ENCODE measurements around the gene HOMEZ. TPM values are rescaled to one million over a fixed set of nuclear protein-coding genes. Genes with fewer than 3 reads are reported as not detected.
A peak's percentile ranks its signal among the peaks of the same experiment; 100 is the strongest.

The HOMEZ gene
- total and polyA plus RNA-seq, 2 of the 8 experiments (the other 6 are each of a cell fraction or from before 2014, with no cell fraction given), result 9.1 to 15.9 TPM

- no peaks in the 10 kb centered on the region for H3K27me3 ChIP-seq (replicated peaks in 1 of 4; ENCODE audit: control insufficient read depth in 3 of 4, extremely low read depth in 1 of 4, insufficient read depth in 3 of 4, low read length in 3 of 4)
- peak within 1 kb of the TSS; percentile 77 for H2BK12ac ChIP-seq (ENCODE audit: low read depth, low read length)
- H2BK15ac ChIP-seq (ENCODE audit: low read length), result 0 out of 2 replicates have a peak within 1 kb of the TSS, but pooled peaks have one; percentile 31
- ChIA-PET POLR2A (ENCODE audit: partially characterized antibody) (interaction anchor here (0.6 to 4.7 kb wide), 39 partner anchors 8 to 848 kb away, joined by 3 to 48 read pairs (median 5); partner anchors contain the start of genes ACIN1, AP1G2, BCL2L2 and C14orf119), CTCF (ENCODE audit: partially characterized antibody) (interaction anchor here (0.7 to 3.8 kb wide), 17 partner anchors 10 to 252 kb away, joined by 3 to 28 read pairs (median 3); partner anchors contain the start of genes BCL2L2 and SLC22A17)
- H3K4ac ChIP-seq (replicated peaks; ENCODE audit: insufficient read length, low read depth, low read length), result peak within 1 kb of the TSS; percentile 90
- DNase-seq (ENCODE audit: low read depth in 1 of 2, low spot score in 2 of 2), result peak; percentile 94 to 99
- peak within 1 kb of the TSS; percentile 43; the same call in 1 of the 2 replicates for H3K18ac ChIP-seq (ENCODE audit: extremely low read depth, low read length)
- no peaks in the 10 kb centered on the region for H4K20me1 ChIP-seq (replicated peaks in 1 of 2; ENCODE audit: control insufficient read depth in 1 of 2, insufficient read depth in 2 of 2, low read length in 2 of 2)
- peak within 1 kb of the TSS; percentile 92 to 98 (median 96) for H3K9ac ChIP-seq (replicated peaks in 1 of 4; ENCODE audit: extremely low read depth in 1 of 4, low read depth in 3 of 4, low read length in 3 of 4)
- H2AK5ac ChIP-seq (ENCODE audit: low read depth, low read length), result peak within 1 kb of the TSS; percentile 90
- H3K56ac ChIP-seq (replicated peaks; ENCODE audit: insufficient read length, low read depth, low read length), result peak within 1 kb of the TSS; percentile 71
- H2BK20ac ChIP-seq (ENCODE audit: low read length), result 0 out of 2 replicates have a peak within 1 kb of the TSS, but pooled peaks have one; percentile 23
- peak within 1 kb of the TSS; percentile 96 to 100 (median 99) for H3K4me3 ChIP-seq (ENCODE audit: extremely low read depth in 1 of 4, insufficient read depth in 2 of 4, low read depth in 3 of 4, low read length in 4 of 4)
- H2AFZ ChIP-seq (ENCODE audit: low read length), result no peak within 1 kb of the TSS; the same call in 1 of the 2 replicates
- peak within 1 kb of the TSS; percentile 88 for H4K91ac ChIP-seq (replicated peaks; ENCODE audit: insufficient read length, low read length)
- peaks cover 11 to 17% of the 10 kb centered on the region in 2 experiments for H3K79me2 ChIP-seq (ENCODE audit: control insufficient read depth in 1 of 2, insufficient read depth in 2 of 2, low read length in 2 of 2)
- no peak within 1 kb of the TSS for H3K14ac ChIP-seq (ENCODE audit: insufficient read length)
- H2BK5ac ChIP-seq (ENCODE audit: low read depth, low read length), result peak within 1 kb of the TSS; percentile 96
- 7% methylated on average over 48 of the region's 63 CpGs; no CpG with 5 or more reads in 1 of the 2 experiments for WGBS, 2 experiments (ENCODE audit: extremely low coverage in 1 of 2, insufficient coverage in 1 of 2, insufficient read length in 1 of 2, insufficient replicate concordance in 2 of 2, low coverage in 1 of 2, low lambda C conversion rate in 2 of 2, missing lambda C conversion rate in 1 of 2)
- peaks cover 10% of the 10 kb centered on the region for H3K23me2 ChIP-seq (ENCODE audit: low read depth, low read length)
- H3K4me1 ChIP-seq (replicated peaks in 1 of 4; ENCODE audit: control insufficient read depth in 3 of 4, insufficient read depth in 4 of 4, low read length in 3 of 4), result peaks cover 0 to 6% (median 2%) of the 10 kb centered on the region in 4 experiments; a peak in 6 of 7 replicates
- H2BK120ac ChIP-seq (replicated peaks; ENCODE audit: low read depth, low read length), result no peak within 1 kb of the TSS
- peak within 1 kb of the TSS; percentile 99; the same call in 1 of the 2 replicates for H4K8ac ChIP-seq (ENCODE audit: extremely low read depth, insufficient read depth, low read length)
- peak within 1 kb of the TSS; percentile 87 to 98 for H3K4me2 ChIP-seq (ENCODE audit: insufficient read depth in 1 of 2, low read depth in 2 of 2, low read length in 2 of 2)
- no peaks in the 10 kb centered on the region for H3K9me3 ChIP-seq (ENCODE audit: insufficient read depth in 2 of 2, low read depth in 1 of 2, low read length in 1 of 2)
- no peak within 1 kb of the TSS for H3K23ac ChIP-seq (ENCODE audit: insufficient read length)
- FAIRE-seq, result peak; percentile 81
- H3K79me1 ChIP-seq (ENCODE audit: low read depth, low read length), result peaks cover 10% of the 10 kb centered on the region; the same call in 1 of the 2 replicates
- H3K27ac ChIP-seq (ENCODE audit: low read depth, low read length), result peak within 1 kb of the TSS; percentile 92
- peaks cover 9 to 35% (median 24%) of the 10 kb centered on the region in 4 experiments; a peak in 7 of 8 replicates for H3K36me3 ChIP-seq (ENCODE audit: control insufficient read depth in 2 of 4, insufficient read depth in 4 of 4, low read length in 3 of 4)
- H4K5ac ChIP-seq (ENCODE audit: insufficient read length, low read depth, low read length), result peak within 1 kb of the TSS; percentile 89
- TF ChIP-seq SP1 (IDR thresholded peaks at IDR 0.05; ENCODE audit: low read depth, low read length), result peak; percentile 99
- TF ChIP-seq RBBP5 (IDR thresholded peaks at IDR 0.05; ENCODE audit: borderline replicate concordance, low read depth, low read length), result no peak
- no peak for TF ChIP-seq TCF12 (IDR thresholded peaks at IDR 0.05; ENCODE audit: low read depth, low read length)
- TF ChIP-seq POLR2AphosphoS5 (IDR thresholded peaks at IDR 0.05; ENCODE audit: low read depth, low read length), result peak; percentile 78; the same call in 1 of the 2 replicates
- peak; percentile 89 for TF ChIP-seq USF2 (IDR thresholded peaks at IDR 0.05; ENCODE audit: low read length)
- peak; percentile 70 for TF ChIP-seq MAX (IDR thresholded peaks at IDR 0.05)
- TF ChIP-seq ATF3 (IDR thresholded peaks at IDR 0.05; ENCODE audit: insufficient read depth, low read depth, low read length), result 0 out of 2 replicates have a peak, but pooled peaks have one; percentile 9
Observed at GRCh38 chr14:23320584-23321571, 34.9 kb upstream of the HOMEZ start, which contains the start of gene PABPN1. PABPN1 (plus strand) TSS chr14:23321457; CDS start chr14:23321470, 13 bp downstream.

Measured in H1 (cell line).